Mesothelial cell of epicardium (in vitro differentiated cells): ENCODE measurements around the gene OGFOD2. TPM values are rescaled to one million over a fixed set of nuclear protein-coding genes. Genes with fewer than 3 reads are reported as not detected.

ENCODE experiments used
- DNase-seq, 2 experiments: peaks; one replicate each; pipeline ENCODE4 v3.0.0; 2021; ENCODE audit warnings: low spot score in 2 of 2; ENCODE audit not compliant: unreplicated experiment in 2 of 2
- H3K27ac Mint-ChIP-seq: 2 replicates; pipeline ENCODE4 v1.8.0; 2021; ENCODE audit warnings: mixed read lengths
- H3K27me3 Mint-ChIP-seq: 2 replicates; pipeline ENCODE4 v1.8.0; 2021; ENCODE audit warnings: low read depth, mixed read lengths
- H3K36me3 Mint-ChIP-seq: 2 replicates; pipeline ENCODE4 v1.8.0; 2021; ENCODE audit warnings: mixed read lengths
- H3K4me1 Mint-ChIP-seq: 2 replicates; pipeline ENCODE4 v1.8.0; 2021; ENCODE audit warnings: mixed read lengths
- H3K4me3 Mint-ChIP-seq: 2 replicates; pipeline ENCODE4 v1.8.0; 2021; ENCODE audit warnings: mild to moderate bottlenecking, moderate library complexity, mixed read lengths
- H3K9me3 Mint-ChIP-seq: 2 replicates; pipeline ENCODE4 v1.8.0; 2021; ENCODE audit warnings: mixed read lengths
- CTCF ChIP-seq: fragments of 200-600 bp; sonication (generic); IDR thresholded peaks from one replicate; pipeline ENCODE4 v1.5.0; 2021; ENCODE audit warnings: antibody characterized with exemption; ENCODE audit not compliant: unreplicated experiment
- total RNA-seq: library from RNA; stranded (reverse); gene quantifications from 3 replicates; pipeline ENCODE4 v1.2.1, GENCODE V29; 2021

The OGFOD2 gene
- total RNA-seq, 1 donor from 2014 or later, result 15.0 TPM

DNA sequence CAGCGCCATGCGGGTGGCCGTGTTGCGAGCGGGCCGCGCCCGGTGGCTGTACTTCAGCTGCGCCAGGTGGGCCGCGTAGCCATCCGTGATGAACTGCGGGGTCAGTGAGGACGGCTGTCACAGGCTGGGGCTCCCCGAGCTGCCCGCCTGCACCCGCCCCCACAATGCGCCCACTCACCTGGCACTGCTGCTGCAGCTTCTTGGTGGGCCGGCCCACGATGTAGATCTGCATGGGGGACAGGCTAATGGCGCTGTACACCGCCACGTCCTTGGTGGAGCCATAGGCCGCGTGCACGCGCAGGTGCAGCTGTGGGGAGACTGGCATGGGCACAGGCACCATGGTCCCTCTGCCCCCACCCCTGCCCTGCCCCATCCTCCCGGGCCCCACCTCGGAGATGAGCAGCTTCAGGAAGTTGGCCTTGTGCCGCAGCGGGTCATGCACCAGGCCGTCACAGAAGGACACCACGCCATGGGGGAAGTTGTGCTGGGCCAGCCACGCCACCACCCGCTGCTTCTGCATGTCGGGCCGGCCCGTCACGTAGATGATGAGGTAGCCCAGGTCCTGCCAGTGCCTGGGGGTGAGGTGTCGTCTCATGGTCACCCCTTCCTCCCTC, 11.3 kb downstream of the OGFOD2 start:
- no peaks in the 10 kb centered on the region for H3K9me3 Mint-ChIP-seq
- H3K27ac Mint-ChIP-seq, result no peak overlapping the region

GRCh38 chr12:122987086-122987951, 12.3 kb downstream of the OGFOD2 start:
- no peaks in the 10 kb centered on the region for H3K27me3 Mint-ChIP-seq
- no peak overlapping the region for H3K27ac Mint-ChIP-seq
- no peaks in the 10 kb centered on the region for H3K9me3 Mint-ChIP-seq
- DNase-seq, result no peak
- no peak overlapping the region for H3K4me3 Mint-ChIP-seq
- TF ChIP-seq CTCF, result no peak
- H3K4me1 Mint-ChIP-seq, result peaks cover 26% of the 10 kb centered on the region
- no peaks in the 10 kb centered on the region for H3K36me3 Mint-ChIP-seq

More for the DNA sequence above, 11.3 kb downstream of the OGFOD2 start:
- no peak overlapping the region for H3K4me3 Mint-ChIP-seq
- no peak for DNase-seq
- no peak for TF ChIP-seq CTCF
- no peaks in the 10 kb centered on the region for H3K27me3 Mint-ChIP-seq
- peaks cover 35% of the 10 kb centered on the region for H3K4me1 Mint-ChIP-seq
- no peaks in the 10 kb centered on the region for H3K36me3 Mint-ChIP-seq

DNA sequence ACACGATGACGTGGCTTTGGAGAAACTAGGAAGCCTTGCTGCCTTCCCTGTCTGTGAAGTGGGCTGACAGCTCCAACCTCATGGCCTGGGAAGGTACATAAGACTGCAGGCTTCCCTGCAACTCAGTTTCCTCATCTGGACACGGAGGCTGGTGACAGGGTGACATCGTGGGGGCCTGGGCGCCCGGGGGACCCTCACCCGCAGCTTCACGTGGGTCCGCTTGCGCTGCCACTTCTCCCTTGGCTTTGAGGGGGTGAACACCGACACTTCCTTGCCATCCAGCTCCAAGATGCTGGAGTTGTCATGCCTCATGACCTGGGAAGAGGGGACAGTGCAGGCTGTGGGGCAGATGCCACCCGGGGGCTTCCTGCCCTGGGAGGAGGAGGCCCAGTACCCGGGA, 13.0 kb downstream of the OGFOD2 start:
- no peak overlapping the region for H3K4me3 Mint-ChIP-seq
- H3K36me3 Mint-ChIP-seq, result no peaks in the 10 kb centered on the region
- no peak for TF ChIP-seq CTCF
- no peak for DNase-seq
- peaks cover 23% of the 10 kb centered on the region for H3K4me1 Mint-ChIP-seq
- no peak overlapping the region for H3K27ac Mint-ChIP-seq
- no peaks in the 10 kb centered on the region for H3K27me3 Mint-ChIP-seq
- H3K9me3 Mint-ChIP-seq, result no peaks in the 10 kb centered on the region

- Mint-ChIP-seq H3K36me3 (no peaks in the 10 kb centered on the region), H3K4me3 (no peak overlapping the region), H3K9me3 (no peaks in the 10 kb centered on the region), H3K27me3 (no peaks in the 10 kb centered on the region), H3K27ac (no peak overlapping the region), H3K4me1 (peaks cover 17% of the 10 kb centered on the region)
- TF ChIP-seq CTCF, result no peak
- no peak for DNase-seq
These were observed 13.7 kb downstream of the OGFOD2 start for GRCh38 chr12:122988612-122989212.

DNA sequence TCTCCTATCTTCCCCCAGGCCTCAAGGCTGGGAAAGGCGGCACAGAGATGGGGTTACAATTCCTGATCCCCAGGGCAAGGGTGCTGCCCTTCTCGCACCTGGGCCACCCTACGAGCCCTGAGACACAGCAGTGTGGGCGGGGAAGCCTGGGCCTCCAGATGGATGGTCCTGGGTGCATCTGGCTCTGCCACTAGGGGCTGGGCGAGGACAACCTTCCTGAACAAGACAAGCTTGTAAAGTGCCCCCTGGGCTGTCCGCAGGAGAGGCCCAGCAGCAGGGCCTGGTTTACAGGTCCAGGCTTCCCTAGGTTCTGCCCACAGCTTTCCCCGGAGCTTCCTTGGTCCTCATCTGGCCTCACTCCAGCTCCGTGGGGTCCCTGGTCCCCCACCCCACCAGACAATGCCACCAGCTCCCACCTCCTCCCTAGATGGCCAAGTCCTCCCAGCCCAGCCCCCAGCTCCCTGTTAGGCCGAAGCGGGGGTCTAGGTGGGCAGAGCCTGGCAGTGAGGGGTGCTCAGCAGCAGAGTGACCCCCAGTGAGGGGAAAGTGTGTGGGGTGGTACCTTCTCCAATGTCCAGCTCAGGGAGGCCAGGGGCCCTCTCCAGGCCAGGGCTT, 14.3 kb downstream of the OGFOD2 start:
- Mint-ChIP-seq H3K9me3 (no peaks in the 10 kb centered on the region), H3K4me3 (no peak overlapping the region), H3K27me3 (no peaks in the 10 kb centered on the region), H3K27ac (no peak overlapping the region), H3K36me3 (no peaks in the 10 kb centered on the region), H3K4me1 (peaks cover 11% of the 10 kb centered on the region)
- TF ChIP-seq CTCF, result no peak
- no peak for DNase-seq
